Measurements from ENCODE around the gene PDE4D. TPM values are rescaled to one million over a fixed set of nuclear protein-coding genes. Genes with fewer than 3 reads are reported as not detected.

The PDE4D gene
- total RNA-seq, 1 donor from 2014 or later = 2.3 TPM

DNA sequence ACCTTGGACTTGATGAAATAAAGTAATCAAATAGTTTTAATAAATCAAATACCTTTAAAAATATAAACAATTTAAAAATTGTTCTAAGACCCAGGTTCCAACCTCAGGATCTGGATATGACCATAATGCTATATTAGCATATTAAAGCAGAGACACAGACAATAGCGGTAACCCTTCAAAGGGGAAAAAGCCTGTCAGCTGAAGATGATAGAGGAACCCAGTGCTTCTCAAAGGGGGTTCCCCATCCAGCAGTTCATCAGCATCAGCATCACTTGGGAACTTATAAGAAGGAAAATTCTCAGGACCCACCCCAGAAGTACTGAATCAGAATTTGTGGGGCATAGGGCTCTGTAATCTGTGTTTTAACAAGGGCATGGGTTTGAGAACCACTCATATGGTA, 791.1 kb downstream of the PDE4D start:
- Mint-ChIP-seq H3K4me3 (no peak overlapping the region), H3K27me3 (ENCODE audit: insufficient read depth, low read depth) (no peaks in the 10 kb centered on the region), H3K27ac (no peak overlapping the region), H3K36me3 (no peaks in the 10 kb centered on the region), H3K4me1 (peaks cover 14% of the 10 kb centered on the region), H3K9me3 (no peaks in the 10 kb centered on the region)
- H3K9ac ChIP-seq = no peak overlapping the region
- H2AFZ ChIP-seq (replicated peaks) = no peak overlapping the region
- TF ChIP-seq EZH2 (IDR thresholded peaks at IDR 0.05) (no peak), EZH2phosphoT487 (IDR thresholded peaks at IDR 0.05) (no peak)
- TF ChIP-seq, protein P1, sequence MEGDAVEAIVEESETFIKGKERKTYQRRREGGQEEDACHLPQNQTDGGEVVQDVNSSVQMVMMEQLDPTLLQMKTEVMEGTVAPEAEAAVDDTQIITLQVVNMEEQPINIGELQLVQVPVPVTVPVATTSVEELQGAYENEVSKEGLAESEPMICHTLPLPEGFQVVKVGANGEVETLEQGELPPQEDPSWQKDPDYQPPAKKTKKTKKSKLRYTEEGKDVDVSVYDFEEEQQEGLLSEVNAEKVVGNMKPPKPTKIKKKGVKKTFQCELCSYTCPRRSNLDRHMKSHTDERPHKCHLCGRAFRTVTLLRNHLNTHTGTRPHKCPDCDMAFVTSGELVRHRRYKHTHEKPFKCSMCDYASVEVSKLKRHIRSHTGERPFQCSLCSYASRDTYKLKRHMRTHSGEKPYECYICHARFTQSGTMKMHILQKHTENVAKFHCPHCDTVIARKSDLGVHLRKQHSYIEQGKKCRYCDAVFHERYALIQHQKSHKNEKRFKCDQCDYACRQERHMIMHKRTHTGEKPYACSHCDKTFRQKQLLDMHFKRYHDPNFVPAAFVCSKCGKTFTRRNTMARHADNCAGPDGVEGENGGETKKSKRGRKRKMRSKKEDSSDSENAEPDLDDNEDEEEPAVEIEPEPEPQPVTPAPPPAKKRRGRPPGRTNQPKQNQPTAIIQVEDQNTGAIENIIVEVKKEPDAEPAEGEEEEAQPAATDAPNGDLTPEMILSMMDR (IDR thresholded peaks at IDR 0.05) = no peak
- no peaks in the 10 kb centered on the region for H4K20me1 ChIP-seq (ENCODE audit: low read depth)
- H3K4me2 ChIP-seq = no peak overlapping the region
- no peak overlapping the region for H3K27ac ChIP-seq
- H3K79me2 ChIP-seq (ENCODE audit: low read depth) = no peaks in the 10 kb centered on the region
- no peak overlapping the region for H3K4me3 ChIP-seq
- no peaks in the 10 kb centered on the region for H3K36me3 ChIP-seq
- H3K27me3 ChIP-seq = no peaks in the 10 kb centered on the region
- H3K4me1 ChIP-seq = peaks cover 6% of the 10 kb centered on the region
- no peak for DNase-seq (ENCODE audit: low spot score)
- H3F3A ChIP-seq (ENCODE audit: low read depth) = no peaks in the 10 kb centered on the region
- H3K9me3 ChIP-seq (ENCODE audit: low read depth) = no peaks in the 10 kb centered on the region

DNA sequence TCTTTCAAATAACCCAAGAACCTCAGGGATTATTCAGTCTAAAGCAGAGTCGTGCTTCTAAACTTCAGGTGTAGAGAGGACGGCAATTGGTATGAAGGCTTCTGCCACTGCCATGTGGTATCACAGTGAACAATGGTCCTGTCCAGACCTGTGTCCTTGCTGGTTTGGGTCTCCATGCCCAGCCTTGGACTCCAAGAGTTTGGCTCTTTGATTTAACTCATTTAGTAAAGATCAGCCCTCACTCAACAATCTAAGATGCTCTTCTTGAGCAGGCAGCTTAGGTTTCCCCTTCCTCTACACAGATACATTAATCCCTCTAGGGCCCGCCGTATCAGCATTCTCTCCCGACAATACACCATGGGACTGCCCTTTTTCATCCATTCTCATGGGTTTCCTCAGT, 792.7 kb downstream of the PDE4D start:
- Histone ChIP-seq H3K4me1 (peaks cover 6% of the 10 kb centered on the region), H2AFZ (replicated peaks) (no peak overlapping the region), H3K9ac (no peak overlapping the region), H3K79me2 (ENCODE audit: low read depth) (no peaks in the 10 kb centered on the region), H3K27me3 (no peaks in the 10 kb centered on the region), H4K20me1 (ENCODE audit: low read depth) (no peaks in the 10 kb centered on the region), H3F3A (ENCODE audit: low read depth) (no peaks in the 10 kb centered on the region), H3K4me2 (no peak overlapping the region), H3K9me3 (ENCODE audit: low read depth) (no peaks in the 10 kb centered on the region), H3K27ac (no peak overlapping the region), H3K36me3 (no peaks in the 10 kb centered on the region), H3K4me3 (no peak overlapping the region)
- Mint-ChIP-seq H3K36me3 (no peaks in the 10 kb centered on the region), H3K27me3 (ENCODE audit: insufficient read depth, low read depth) (no peaks in the 10 kb centered on the region), H3K4me1 (peaks cover 14% of the 10 kb centered on the region), H3K27ac (no peak overlapping the region), H3K9me3 (no peaks in the 10 kb centered on the region), H3K4me3 (no peak overlapping the region)
- DNase-seq (ENCODE audit: low spot score) = no peak
- TF ChIP-seq, protein P1 (IDR thresholded peaks at IDR 0.05) = no peak
- no peak for TF ChIP-seq EZH2 (IDR thresholded peaks at IDR 0.05)
- TF ChIP-seq EZH2phosphoT487 (IDR thresholded peaks at IDR 0.05) = no peak

DNA sequence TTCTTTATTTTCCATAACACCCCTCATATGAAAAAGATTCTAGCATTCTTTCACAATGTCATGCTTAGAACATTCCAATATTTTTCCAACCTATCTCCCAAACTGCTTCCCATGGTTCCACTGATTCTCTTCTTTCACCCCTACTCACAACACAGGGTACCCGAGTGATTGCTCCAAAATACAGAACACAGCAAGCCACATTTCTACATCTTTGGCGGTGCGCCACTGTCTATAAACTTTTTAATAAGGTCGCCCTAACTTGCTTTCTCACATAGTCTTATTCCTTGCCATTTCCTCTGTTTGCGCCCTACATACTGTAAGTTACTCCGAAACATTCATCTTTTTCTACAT, 793.6 kb downstream of the PDE4D start:
- Histone ChIP-seq H3K4me2 (no peak overlapping the region), H3K4me1 (peaks cover 6% of the 10 kb centered on the region), H2AFZ (replicated peaks) (no peak overlapping the region), H3K79me2 (ENCODE audit: low read depth) (no peaks in the 10 kb centered on the region), H3K4me3 (no peak overlapping the region), H3K27ac (no peak overlapping the region), H3F3A (ENCODE audit: low read depth) (no peaks in the 10 kb centered on the region), H3K27me3 (no peaks in the 10 kb centered on the region), H3K9ac (no peak overlapping the region), H3K9me3 (ENCODE audit: low read depth) (no peaks in the 10 kb centered on the region), H3K36me3 (no peaks in the 10 kb centered on the region), H4K20me1 (ENCODE audit: low read depth) (no peaks in the 10 kb centered on the region)
- Mint-ChIP-seq H3K36me3 (no peaks in the 10 kb centered on the region), H3K4me1 (peaks cover 14% of the 10 kb centered on the region), H3K9me3 (no peaks in the 10 kb centered on the region), H3K27me3 (ENCODE audit: insufficient read depth, low read depth) (no peaks in the 10 kb centered on the region), H3K27ac (no peak overlapping the region), H3K4me3 (no peak overlapping the region)
- DNase-seq (ENCODE audit: low spot score) = no peak
- no peak for TF ChIP-seq EZH2 (IDR thresholded peaks at IDR 0.05)

DNA sequence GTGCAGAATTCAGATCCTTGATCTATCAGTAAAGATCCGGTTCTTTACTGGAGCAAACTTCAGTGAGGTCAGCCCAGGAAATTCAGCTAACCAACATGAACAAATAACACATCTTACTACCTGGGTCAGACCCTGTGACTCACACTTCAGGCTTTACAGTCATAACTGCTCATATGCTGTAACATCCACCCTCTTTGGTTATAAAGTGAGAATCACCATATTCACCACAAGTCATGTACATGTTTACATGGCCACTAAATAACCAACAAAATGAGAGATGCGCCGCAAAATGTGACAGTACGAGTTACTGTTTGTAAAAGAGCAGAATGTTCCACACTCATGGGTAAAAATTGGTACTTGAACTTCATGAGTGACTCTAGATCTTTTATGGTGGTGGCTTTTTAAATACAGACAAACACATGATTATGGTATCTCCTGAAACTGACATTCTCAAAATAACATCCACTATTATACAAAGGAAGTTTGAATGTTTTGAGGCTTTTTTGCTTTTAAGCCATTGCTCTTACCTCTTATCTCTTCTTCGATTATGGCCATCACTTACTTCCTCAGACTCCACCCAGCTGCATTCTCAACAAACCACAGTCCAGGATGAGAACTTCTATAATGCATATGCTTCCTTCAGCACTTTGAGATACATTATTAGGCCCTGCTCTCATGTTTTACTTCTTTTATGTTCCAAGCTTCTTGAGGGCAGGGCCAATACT, 794.1 kb downstream of the PDE4D start:
- Mint-ChIP-seq H3K27ac (no peak overlapping the region), H3K36me3 (no peaks in the 10 kb centered on the region), H3K9me3 (no peaks in the 10 kb centered on the region), H3K27me3 (ENCODE audit: insufficient read depth, low read depth) (no peaks in the 10 kb centered on the region), H3K4me1 (peaks cover 8% of the 10 kb centered on the region), H3K4me3 (no peak overlapping the region)
- H3K36me3 ChIP-seq = no peaks in the 10 kb centered on the region
- H3K27me3 ChIP-seq = no peaks in the 10 kb centered on the region
- no peaks in the 10 kb centered on the region for H3K79me2 ChIP-seq (ENCODE audit: low read depth)
- TF ChIP-seq EZH2phosphoT487 (IDR thresholded peaks at IDR 0.05) (no peak), EZH2 (IDR thresholded peaks at IDR 0.05) (no peak)
- TF ChIP-seq, protein P1 (IDR thresholded peaks at IDR 0.05) = no peak
- H3K4me2 ChIP-seq = no peak overlapping the region
- H3K27ac ChIP-seq = no peak overlapping the region
- no peaks in the 10 kb centered on the region for H3K9me3 ChIP-seq (ENCODE audit: low read depth)
- DNase-seq (ENCODE audit: low spot score) = no peak
- peaks cover 2% of the 10 kb centered on the region for H3K4me1 ChIP-seq
- no peak overlapping the region for H2AFZ ChIP-seq (replicated peaks)
- H4K20me1 ChIP-seq (ENCODE audit: low read depth) = no peaks in the 10 kb centered on the region
- no peaks in the 10 kb centered on the region for H3F3A ChIP-seq (ENCODE audit: low read depth)
- no peak overlapping the region for H3K4me3 ChIP-seq
- H3K9ac ChIP-seq = no peak overlapping the region

Data from neural progenitor cell (in vitro differentiated cells).